Spleen (tissue), 7 donors: ENCODE data around the gene SCIMP.

Source experiments
- POLR2A ChIP-seq, 3 donors: fragments of 450-650 bp; IDR thresholded peaks; one replicate each; pipeline ENCODE4 v1.5.1; 2017; ENCODE audit warnings: antibody characterized with exemption in 3 of 3, mild to moderate bottlenecking in 1 of 3
- POLR2AphosphoS5 ChIP-seq, 3 donors: sonication (generic); formaldehyde crosslinking; IDR thresholded peaks; one replicate each; pipeline ENCODE4 v1.5.1; 2017; ENCODE audit warnings: antibody characterized with exemption in 3 of 3
- TF ChIP-seq, protein P1 (sequence below), 11 experiments: fragments of 200-600 bp in 7 of 11; fragments of 450-650 bp in 4 of 11; sonication (generic) in 4 of 11; IDR thresholded peaks in 8 of 11; conservative IDR thresholded peaks in 3 of 11; 1 replicate in 7 of 11; 2 replicates in 4 of 11; pipeline versions ENCODE4 v1.4.0 to v1.8.0; 2016 to 2021; ENCODE audit warnings: antibody characterized with exemption in 11 of 11, inconsistent platforms in 4 of 11, mild to moderate bottlenecking in 1 of 11
- donor health status: DM: no; HTN: no; CAD: no; lungs with moderate emphysema.
- donor health status: DM: no; HTN: no; CAD: no.
- donor health status: DM: no; HTN: no; CAD: no.

DNA sequence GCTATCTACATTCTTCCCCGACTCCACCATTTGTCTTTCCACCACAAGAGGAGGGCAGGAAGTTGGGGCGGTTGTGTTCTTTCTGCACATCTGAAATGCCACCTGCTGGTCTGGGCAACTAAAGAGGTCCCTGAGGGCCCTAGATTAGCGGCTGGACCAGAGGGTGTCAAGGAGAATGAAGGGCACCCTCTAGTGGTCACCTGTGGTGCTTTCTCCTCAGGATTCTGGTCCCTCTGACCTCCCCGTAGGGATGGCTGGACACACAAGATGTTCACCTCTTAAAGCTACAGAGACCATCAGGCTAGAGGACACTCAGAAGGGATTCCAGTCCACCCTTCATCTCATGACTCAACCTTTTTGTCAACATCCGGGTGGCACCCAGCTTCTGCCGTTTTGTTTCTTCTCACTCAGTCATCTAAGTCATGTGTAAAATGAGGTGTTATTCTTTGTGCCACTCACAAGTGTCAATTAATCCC lies 2.9 kb upstream of the SCIMP start:
- TF ChIP-seq, protein P1, sequence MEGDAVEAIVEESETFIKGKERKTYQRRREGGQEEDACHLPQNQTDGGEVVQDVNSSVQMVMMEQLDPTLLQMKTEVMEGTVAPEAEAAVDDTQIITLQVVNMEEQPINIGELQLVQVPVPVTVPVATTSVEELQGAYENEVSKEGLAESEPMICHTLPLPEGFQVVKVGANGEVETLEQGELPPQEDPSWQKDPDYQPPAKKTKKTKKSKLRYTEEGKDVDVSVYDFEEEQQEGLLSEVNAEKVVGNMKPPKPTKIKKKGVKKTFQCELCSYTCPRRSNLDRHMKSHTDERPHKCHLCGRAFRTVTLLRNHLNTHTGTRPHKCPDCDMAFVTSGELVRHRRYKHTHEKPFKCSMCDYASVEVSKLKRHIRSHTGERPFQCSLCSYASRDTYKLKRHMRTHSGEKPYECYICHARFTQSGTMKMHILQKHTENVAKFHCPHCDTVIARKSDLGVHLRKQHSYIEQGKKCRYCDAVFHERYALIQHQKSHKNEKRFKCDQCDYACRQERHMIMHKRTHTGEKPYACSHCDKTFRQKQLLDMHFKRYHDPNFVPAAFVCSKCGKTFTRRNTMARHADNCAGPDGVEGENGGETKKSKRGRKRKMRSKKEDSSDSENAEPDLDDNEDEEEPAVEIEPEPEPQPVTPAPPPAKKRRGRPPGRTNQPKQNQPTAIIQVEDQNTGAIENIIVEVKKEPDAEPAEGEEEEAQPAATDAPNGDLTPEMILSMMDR (IDR thresholded peaks at IDR 0.05 in 8 of 11, conservative IDR thresholded peaks at IDR 0.05 in 3 of 11) = peak; percentile 43 to 83 (median 78)
- no peak for TF ChIP-seq POLR2A (IDR thresholded peaks at IDR 0.05)
- peak in 1 of 3 donors; percentile 60 for TF ChIP-seq POLR2AphosphoS5 (IDR thresholded peaks at IDR 0.05)
